ENCODE measurements around the gene ANAPC13.

Gene ANAPC13

GRCh38 chr3:134446800-134447199, 39.0 kb downstream of the ANAPC13 start:
- Histone ChIP-seq H3K27ac (ENCODE audit: extremely low read depth, low read depth, low read length) (no peak overlapping the region), H3K9me3 (ENCODE audit: control insufficient read depth, insufficient read depth, low read depth, low read length) (no peaks in the 10 kb centered on the region), H3K4me1 (ENCODE audit: control insufficient read depth, insufficient read depth, low read length) (no peaks in the 10 kb centered on the region), H3K4me3 (ENCODE audit: low read depth, low read length) (no peak overlapping the region), H3K36me3 (ENCODE audit: control insufficient read depth in 2 of 2, insufficient read depth in 1 of 2, low read length in 2 of 2) (no peaks in the 10 kb centered on the region)
- ChIA-PET POLR2A (no interaction called here), CTCF (interaction anchor here (0.6 to 2.7 kb wide), 8 partner anchors 17 to 537 kb away, joined by 3 to 11 read pairs (median 5); no protein-coding TSS in a partner anchor)
- no peak for TF ChIP-seq BCL6B (tag by site-specific recombination; IDR thresholded peaks at IDR 0.05)
- TF ChIP-seq EGR2 (tag by site-specific recombination; IDR thresholded peaks at IDR 0.05; ENCODE audit: low read depth): peak; percentile 61; the same call in 1 of the 2 replicates

GRCh38 chr3:134445636-134446035, 40.1 kb downstream of the ANAPC13 start:
- H3K4me3 ChIP-seq (ENCODE audit: low read depth, low read length): no peak overlapping the region
- H3K4me1 ChIP-seq (ENCODE audit: control insufficient read depth, insufficient read depth, low read length): no peaks in the 10 kb centered on the region
- TF ChIP-seq ZFP37 (tag by site-specific recombination; IDR thresholded peaks at IDR 0.05): no peak
- no peak for TF ChIP-seq KLF8 (tag by site-specific recombination; IDR thresholded peaks at IDR 0.05)
- no peak for TF ChIP-seq ZNF843 (tag by site-specific recombination; IDR thresholded peaks at IDR 0.05)
- no peak for TF ChIP-seq GLI4 (tag by site-specific recombination; IDR thresholded peaks at IDR 0.05)
- TF ChIP-seq ZFP69B (tag by site-specific recombination; IDR thresholded peaks at IDR 0.05): no peak
- no peak for TF ChIP-seq ZSCAN23 (tag by site-specific recombination; IDR thresholded peaks at IDR 0.05)
- no peak for TF ChIP-seq ZBTB8A (tag by site-specific recombination; IDR thresholded peaks at IDR 0.05)
- TF ChIP-seq ZNF624 (tag by site-specific recombination; IDR thresholded peaks at IDR 0.05): no peak
- TF ChIP-seq ZNF791 (tag by site-specific recombination; IDR thresholded peaks at IDR 0.05): no peak
- TF ChIP-seq KLF9 (tag by site-specific recombination; IDR thresholded peaks at IDR 0.05; ENCODE audit: low read depth): no peak
- TF ChIP-seq PATZ1 (tag by site-specific recombination; IDR thresholded peaks at IDR 0.05): no peak
- TF ChIP-seq ZNF510 (tag by site-specific recombination; IDR thresholded peaks at IDR 0.05; ENCODE audit: insufficient replicate concordance): no peak
- TF ChIP-seq ZEB2 (tag by site-specific recombination; IDR thresholded peaks at IDR 0.05): no peak
- no peak for TF ChIP-seq ZNF18 (tag by site-specific recombination; IDR thresholded peaks at IDR 0.05)
- no peak for TF ChIP-seq OVOL3 (tag by site-specific recombination; IDR thresholded peaks at IDR 0.05)
- TF ChIP-seq ZNF571 (tag by site-specific recombination; IDR thresholded peaks at IDR 0.05): no peak
- no peak for TF ChIP-seq ZNF621 (tag by site-specific recombination; IDR thresholded peaks at IDR 0.05)
- TF ChIP-seq ZNF24 (tag by site-specific recombination; IDR thresholded peaks at IDR 0.05): no peak
- no peak for TF ChIP-seq ZNF837 (tag by site-specific recombination; IDR thresholded peaks at IDR 0.05)
- H3K9me3 ChIP-seq (ENCODE audit: control insufficient read depth, insufficient read depth, low read depth, low read length): no peaks in the 10 kb centered on the region
- no peaks in the 10 kb centered on the region for H3K36me3 ChIP-seq (ENCODE audit: control insufficient read depth in 2 of 2, insufficient read depth in 1 of 2, low read length in 2 of 2)
- no peak overlapping the region for H3K27ac ChIP-seq (ENCODE audit: extremely low read depth, low read depth, low read length)
- ChIA-PET POLR2A (no interaction called here), CTCF (interaction anchor here (0.9 to 2.7 kb wide), 4 partner anchors 9 to 138 kb away, joined by 3 to 11 read pairs (median 6); no protein-coding TSS in a partner anchor)

Measured in HEK293 (cell line).